PC-3 (cell line): ENCODE data around the gene DCANP1.

Experiments used
- CTCF ChIP-seq: fragments of 300-600 bp; sonication (generic); conservative IDR thresholded peaks from 2 replicates; pipeline ENCODE4 v1.5.1; 2017; ENCODE audit warnings: antibody characterized with exemption, low read depth, mild to moderate bottlenecking, low read length
- EZH2 ChIP-seq: fragments of 300-600 bp; sonication (generic); IDR thresholded peaks from one replicate; pipeline ENCODE4 v1.6.1; 2017; ENCODE audit warnings: antibody characterized with exemption, mild to moderate bottlenecking, low read length; ENCODE audit not compliant: unreplicated experiment

- TF ChIP-seq CTCF (no peak), EZH2 (no peak)
These were observed 20.0 kb upstream of the DCANP1 start for GRCh38 chr5:135467051-135467625.
